Anterior cingulate cortex (tissue), 58 donors: Measurements from ENCODE around the gene COPS4.
A peak's percentile ranks its signal among the peaks of the same experiment; 100 is the strongest.
"Not testable (repeated sequence)": the region's sequence is repeated elsewhere in the genome, so short reads cannot be mapped to it uniquely, and the experiment has no call there.

Experiments
- DNase-seq, 58 donors: peaks; one replicate each; lab custom pipeline; 2025; lab: John Stamatoyannopoulos, UW

Gene COPS4

GRCh38 chr4:83080561-83080960 lies 45.6 kb downstream of the COPS4 start:
- DNase-seq: no peak

- DNase-seq: no peak
Measured at GRCh38 chr4:83082777-83083176, 47.8 kb downstream of the COPS4 start.

GRCh38 chr4:83083925-83084475 lies 49.0 kb downstream of the COPS4 start:
- DNase-seq: no peak

- not testable (repeated sequence) for DNase-seq
Measured at GRCh38 chr4:83084956-83085355, 50.0 kb downstream of the COPS4 start.

- DNase-seq: no peak
Measured at GRCh38 chr4:83089410-83090157, 54.6 kb downstream of the COPS4 start.

GRCh38 chr4:83093060-83093640 lies 58.2 kb downstream of the COPS4 start:
- DNase-seq: no peak

- DNase-seq: no peak
Measured at GRCh38 chr4:83096397-83096796, 61.4 kb downstream of the COPS4 start.

GRCh38 chr4:83104991-83105390 lies 70.0 kb downstream of the COPS4 start:
- DNase-seq: no peak

- DNase-seq: no peak
Measured at GRCh38 chr4:83107631-83108030, 72.6 kb downstream of the COPS4 start.

- DNase-seq: no peak
Measured at GRCh38 chr4:83108101-83108861, 73.3 kb downstream of the COPS4 start.

GRCh38 chr4:83109480-83110222 lies 74.7 kb downstream of the COPS4 start:
- peak in 8 of 58 donors; percentile 3 to 22 (median 10) for DNase-seq

GRCh38 chr4:83110223-83110945 lies 75.4 kb downstream of the COPS4 start:
- peak in 54 of 58 donors; percentile 4 to 79 (median 40) for DNase-seq

- DNase-seq: no peak
Measured at GRCh38 chr4:83110970-83111750, 76.2 kb downstream of the COPS4 start.

GRCh38 chr4:83111751-83112141 lies 76.8 kb downstream of the COPS4 start:
- DNase-seq: not testable (repeated sequence)

GRCh38 chr4:83112231-83112630 lies 77.2 kb downstream of the COPS4 start:
- no peak for DNase-seq

- DNase-seq: no peak
Measured at GRCh38 chr4:83112678-83113428, 77.9 kb downstream of the COPS4 start.

- DNase-seq: no peak
Measured at GRCh38 chr4:83113429-83113786, 78.4 kb downstream of the COPS4 start.

- DNase-seq: no peak
Measured at GRCh38 chr4:83114576-83114975, 79.6 kb downstream of the COPS4 start, which contains the start of gene PLAC8. PLAC8 (minus strand) TSS chr4:83114729; CDS start chr4:83107921, 6,808 bp downstream.
